ENCODE results near the gene MTRF1L.
"Not testable (repeated sequence)": the region's sequence is repeated elsewhere in the genome, so short reads cannot be mapped to it uniquely, and the experiment has no call there.

The MTRF1L gene

DNA sequence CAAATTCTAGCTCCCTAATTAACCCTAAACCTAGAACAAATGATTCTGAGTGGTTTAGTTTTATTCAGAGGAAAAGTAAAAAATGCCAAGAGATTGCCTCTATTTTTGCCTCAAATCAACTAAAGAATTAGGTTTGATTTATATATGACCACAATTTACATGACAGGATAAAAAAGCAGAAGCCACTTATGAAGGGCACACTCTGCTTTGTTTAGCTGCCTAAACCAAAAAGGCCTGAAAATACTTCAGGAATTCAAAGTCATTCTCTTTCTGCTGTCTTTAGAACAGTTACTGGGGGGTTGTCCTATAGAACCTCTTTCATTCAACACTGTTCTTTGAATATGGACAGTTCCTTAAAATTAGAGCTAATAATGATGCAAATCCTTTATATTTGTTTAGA lies 25.0 kb downstream of the MTRF1L start:
- DNase-seq (ENCODE audit: low read depth, low spot score), result no peak
- H3K27ac ChIP-seq, result no peak overlapping the region

DNA sequence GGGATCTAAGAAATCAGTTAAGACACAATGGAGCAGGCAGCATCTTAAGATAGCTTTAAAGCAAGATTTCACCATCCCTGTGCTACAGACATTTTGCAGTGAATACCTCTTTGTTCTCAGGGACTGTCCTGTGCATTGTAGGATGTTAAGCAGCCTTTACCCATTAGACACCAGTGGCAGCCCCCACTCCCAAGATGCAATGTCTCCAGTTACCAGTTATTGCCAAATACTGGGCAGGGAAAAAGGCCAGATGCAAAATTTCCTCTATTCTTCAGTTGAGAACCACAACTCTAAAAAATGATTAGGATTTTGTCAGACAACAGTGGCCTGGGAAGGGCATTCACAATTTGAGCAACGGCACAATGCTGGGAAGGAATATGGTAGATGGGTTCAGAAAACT lies 25.8 kb downstream of the MTRF1L start:
- no peak overlapping the region for H3K27ac ChIP-seq
- no peak for DNase-seq (ENCODE audit: low read depth, low spot score)

GRCh38 chr6:152975204-152975915 lies 27.1 kb downstream of the MTRF1L start:
- DNase-seq (ENCODE audit: low read depth, low spot score), result no peak
- no peak overlapping the region for H3K27ac ChIP-seq

DNA sequence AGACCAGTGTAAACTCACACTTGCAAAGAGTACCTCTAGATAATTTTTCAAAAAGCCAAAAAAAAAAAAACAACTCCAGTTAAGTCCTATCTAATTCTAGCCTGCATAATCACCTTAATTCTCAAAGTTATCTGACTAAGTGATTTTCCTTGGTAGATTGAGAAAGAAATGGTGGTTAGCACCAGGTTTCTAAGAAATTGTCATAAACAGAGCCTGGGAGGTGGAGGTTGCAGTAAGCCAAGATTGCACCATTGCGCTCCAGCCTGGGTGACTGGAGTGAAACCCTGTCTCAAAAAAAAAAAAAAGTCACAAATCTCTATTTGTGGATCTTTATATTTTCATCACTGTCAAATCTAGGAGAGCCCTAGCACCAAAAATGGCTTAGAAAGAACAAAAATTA lies 28.6 kb downstream of the MTRF1L start:
- no peak overlapping the region for H3K27ac ChIP-seq
- no peak for DNase-seq (ENCODE audit: low read depth, low spot score)

GRCh38 chr6:152969688-152970418 lies 32.7 kb downstream of the MTRF1L start:
- DNase-seq (ENCODE audit: low read depth, low spot score), result no peak
- no peak overlapping the region for H3K27ac ChIP-seq

GRCh38 chr6:152966168-152966894 lies 36.2 kb downstream of the MTRF1L start:
- DNase-seq (ENCODE audit: low read depth, low spot score); H3K27ac ChIP-seq: not testable (repeated sequence)

GRCh38 chr6:152959333-152959732 lies 43.2 kb downstream of the MTRF1L start:
- no peak overlapping the region for H3K27ac ChIP-seq
- DNase-seq (ENCODE audit: low read depth, low spot score), result no peak

DNA sequence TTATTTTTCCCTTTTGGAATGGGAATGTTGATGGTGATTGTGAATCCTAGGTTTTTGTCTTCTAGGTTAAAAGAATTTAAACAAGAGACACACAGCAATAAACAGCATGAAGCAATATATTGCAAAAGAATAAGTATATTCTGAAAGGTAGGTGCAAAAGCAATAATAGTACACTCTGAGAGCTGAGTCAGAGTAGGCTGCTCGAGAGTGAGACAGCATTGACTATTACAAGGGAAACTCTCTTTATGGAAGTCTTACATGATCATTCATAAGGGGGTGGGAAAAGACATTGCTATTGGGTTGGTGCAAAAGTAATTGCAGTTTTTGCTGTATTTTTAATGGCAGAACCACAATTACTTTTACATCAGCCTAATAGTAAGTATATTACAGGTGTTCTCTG lies 44.7 kb downstream of the MTRF1L start:
- DNase-seq (ENCODE audit: low read depth, low spot score), result no peak

GRCh38 chr6:152954443-152954842 lies 48.1 kb downstream of the MTRF1L start:
- no peak for DNase-seq (ENCODE audit: low read depth, low spot score)
- H3K27ac ChIP-seq, result no peak overlapping the region

More for the DNA sequence above, 44.7 kb downstream of the MTRF1L start:
- H3K27ac ChIP-seq, result no peak overlapping the region

GRCh38 chr6:152952866-152953509 lies 49.5 kb downstream of the MTRF1L start:
- no peak for DNase-seq (ENCODE audit: low read depth, low spot score)

GRCh38 chr6:152952045-152952444 lies 50.5 kb downstream of the MTRF1L start:
- DNase-seq (ENCODE audit: low read depth, low spot score), result no peak
- no peak overlapping the region for H3K27ac ChIP-seq

More at GRCh38 chr6:152952866-152953509, 49.5 kb downstream of the MTRF1L start:
- H3K27ac ChIP-seq, result no peak overlapping the region

DNA sequence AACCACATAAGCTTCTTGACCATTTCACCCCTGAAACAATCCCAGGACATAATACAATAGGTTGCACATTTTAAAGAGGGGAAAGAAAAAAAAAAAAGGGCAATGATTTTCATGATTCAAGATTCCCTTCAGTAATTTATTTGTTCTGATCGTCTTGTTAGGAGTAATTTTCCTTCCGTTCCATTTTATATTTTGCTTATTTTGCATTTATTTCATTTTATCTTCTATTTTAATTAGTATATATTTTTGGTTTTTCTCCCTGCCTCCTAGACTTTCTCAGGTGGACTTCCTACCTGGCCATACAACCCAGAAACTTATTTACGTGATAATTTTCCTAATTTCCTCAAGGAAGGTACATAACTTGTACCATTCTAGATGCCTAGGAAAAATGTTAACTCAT lies 52.3 kb downstream of the MTRF1L start:
- H3K27ac ChIP-seq, result no peak overlapping the region
- DNase-seq (ENCODE audit: low read depth, low spot score), result no peak

DNA sequence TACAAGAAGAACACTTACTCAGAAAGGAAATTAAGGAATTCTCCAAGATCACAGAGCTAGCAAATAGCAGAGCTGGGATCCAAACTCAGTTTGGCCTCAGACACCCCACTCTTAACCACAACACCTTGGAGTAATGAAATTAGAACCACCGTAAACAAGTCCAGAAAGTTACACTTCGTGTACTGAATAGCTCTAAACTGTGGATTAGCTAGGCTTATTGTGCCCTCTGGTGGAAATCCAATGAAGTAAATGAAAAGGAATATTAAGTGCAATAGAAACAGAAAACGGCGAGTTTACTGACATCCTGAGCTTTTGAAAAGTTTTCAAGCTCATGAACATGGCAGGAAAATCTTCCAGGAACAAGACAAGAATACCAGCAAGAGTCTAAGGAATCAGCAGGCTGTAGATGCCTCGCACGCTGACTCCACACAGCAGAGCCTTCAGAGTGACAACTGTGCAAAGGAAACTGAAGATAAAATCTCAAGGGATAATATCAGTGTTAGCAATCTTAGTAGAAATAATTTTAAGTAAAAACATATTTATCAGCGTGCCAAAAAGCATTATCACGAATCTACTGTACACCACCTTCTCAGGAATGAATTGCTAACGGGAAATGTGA lies 54.2 kb downstream of the MTRF1L start:
- DNase-seq (ENCODE audit: low read depth, low spot score), result no peak

GRCh38 chr6:152946995-152947394 lies 55.5 kb downstream of the MTRF1L start:
- H3K27ac ChIP-seq, result no peak overlapping the region
- DNase-seq (ENCODE audit: low read depth, low spot score), result no peak

More for the DNA sequence above, 54.2 kb downstream of the MTRF1L start:
- no peak overlapping the region for H3K27ac ChIP-seq

- no peak overlapping the region for H3K27ac ChIP-seq
- no peak for DNase-seq (ENCODE audit: low read depth, low spot score)
These were observed 56.0 kb downstream of the MTRF1L start for GRCh38 chr6:152946484-152946883.

DNA sequence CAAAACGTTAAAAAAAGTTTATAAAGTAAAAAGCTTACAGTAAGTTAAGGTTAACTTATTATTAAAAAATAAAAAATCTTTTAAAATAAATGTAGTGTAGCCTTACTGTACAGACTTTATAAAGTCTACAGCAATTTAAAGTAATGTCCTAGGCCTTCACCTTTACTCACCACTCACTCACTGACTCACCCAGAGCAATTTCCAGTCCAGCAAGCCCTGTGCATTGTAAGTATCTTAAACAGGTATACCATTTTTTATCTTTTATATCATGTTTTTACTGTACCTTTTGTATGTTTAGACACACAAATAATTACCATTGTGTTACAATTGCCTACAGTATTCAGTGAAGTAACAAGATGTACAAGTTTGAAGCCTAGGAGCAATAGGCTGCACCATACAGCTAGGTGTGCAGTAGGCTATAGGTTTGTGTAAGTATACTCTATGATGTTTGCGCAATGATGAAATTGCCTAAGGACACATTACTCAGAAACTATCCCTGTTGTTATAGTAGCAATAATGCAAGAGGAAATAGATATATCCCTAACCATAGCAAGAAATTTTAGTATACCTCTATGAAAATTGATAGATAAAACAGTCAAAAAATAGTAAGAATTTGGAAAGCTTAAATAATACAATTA lies 59.1 kb downstream of the MTRF1L start:
- DNase-seq (ENCODE audit: low read depth, low spot score), result peak; percentile 58
- peak overlapping the region; percentile 38 for H3K27ac ChIP-seq

DNA sequence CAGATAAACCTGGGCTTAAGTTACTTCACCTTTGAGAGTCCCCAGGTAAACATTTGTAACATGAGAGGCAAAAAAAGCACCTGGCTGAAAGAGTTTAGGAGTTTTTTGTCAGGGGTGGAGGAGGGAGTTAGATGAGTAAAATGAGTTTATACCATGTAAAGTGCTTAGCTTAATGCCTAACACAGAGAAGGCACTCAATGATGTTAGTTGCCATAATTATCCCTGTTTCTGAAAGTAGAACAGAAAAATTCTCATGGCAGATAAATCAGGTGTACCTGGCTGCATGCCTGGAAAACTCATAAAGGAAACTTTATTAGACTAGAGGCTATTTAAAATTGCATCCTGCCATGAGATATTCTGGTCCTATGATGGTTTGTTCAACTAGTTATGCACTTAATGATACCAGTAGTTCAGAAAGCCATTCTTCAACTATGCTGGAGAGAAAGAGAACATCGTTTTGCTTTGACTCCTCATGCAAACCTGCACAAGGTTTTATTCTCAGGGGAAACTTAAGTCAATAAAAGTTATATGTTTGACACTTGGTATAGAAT lies 60.1 kb downstream of the MTRF1L start:
- H3K27ac ChIP-seq, result no peak overlapping the region
- DNase-seq (ENCODE audit: low read depth, low spot score), result no peak

- H3K27ac ChIP-seq, result no peak overlapping the region
- no peak for DNase-seq (ENCODE audit: low read depth, low spot score)
These were observed 60.8 kb downstream of the MTRF1L start for GRCh38 chr6:152941746-152942145.
